ENCODE data around the gene STX8. TPM values are rescaled to one million over a fixed set of nuclear protein-coding genes. Genes with fewer than 3 reads are reported as not detected.
"Not testable (repeated sequence)": the region's sequence is repeated elsewhere in the genome, so short reads cannot be mapped to it uniquely, and the experiment has no call there.

STX8 gene
- total RNA-seq, 1 experiment from 2014 or later, result 109 TPM

GRCh38 chr17:9472094-9472493 is 103.5 kb downstream of the STX8 start:
- Histone ChIP-seq H3K4me3 (no peak overlapping the region), H3K27ac (no peak overlapping the region), H3K27me3 (replicated peaks) (no peaks in the 10 kb centered on the region), H3K4me1 (replicated peaks) (peaks cover 48% of the 10 kb centered on the region), H3K36me3 (peaks cover 8% of the 10 kb centered on the region), H3K9me3 (replicated peaks) (0 out of 2 replicates have a peak, but pooled peaks cover 2% of the 10 kb centered on the region)
- peak in 1 of 2 experiments; percentile 5 for DNase-seq (ENCODE audit: low read depth in 1 of 2, low spot score in 2 of 2)

- peaks cover 40% of the 10 kb centered on the region for H3K4me1 ChIP-seq (replicated peaks)
- no peak for DNase-seq (ENCODE audit: low read depth in 1 of 2, low spot score in 2 of 2)
- H3K27ac ChIP-seq, result no peak overlapping the region
- no peaks in the 10 kb centered on the region for H3K27me3 ChIP-seq (replicated peaks)
- 0 out of 2 replicates have a peak, but pooled peaks cover 2% of the 10 kb centered on the region for H3K9me3 ChIP-seq (replicated peaks)
- H3K36me3 ChIP-seq, result peaks cover 8% of the 10 kb centered on the region
- no peak overlapping the region for H3K4me3 ChIP-seq
These were observed 105.4 kb downstream of the STX8 start for GRCh38 chr17:9470171-9470570.

GRCh38 chr17:9468937-9469336 is 106.7 kb downstream of the STX8 start:
- Histone ChIP-seq H3K9me3 (replicated peaks) (0 out of 2 replicates have a peak, but pooled peaks cover 2% of the 10 kb centered on the region), H3K36me3 (peaks cover 8% of the 10 kb centered on the region), H3K4me3 (no peak overlapping the region), H3K27me3 (replicated peaks) (no peaks in the 10 kb centered on the region), H3K27ac (no peak overlapping the region), H3K4me1 (replicated peaks) (peaks cover 29% of the 10 kb centered on the region)
- DNase-seq (ENCODE audit: low read depth in 1 of 2, low spot score in 2 of 2), result no peak

GRCh38 chr17:9468532-9468931 is 107.1 kb downstream of the STX8 start:
- H3K27ac ChIP-seq, result no peak overlapping the region
- no peak overlapping the region for H3K4me3 ChIP-seq
- peaks cover 7% of the 10 kb centered on the region for H3K36me3 ChIP-seq
- H3K27me3 ChIP-seq (replicated peaks), result no peaks in the 10 kb centered on the region
- H3K9me3 ChIP-seq (replicated peaks), result 0 out of 2 replicates have a peak, but pooled peaks cover 2% of the 10 kb centered on the region
- peaks cover 25% of the 10 kb centered on the region for H3K4me1 ChIP-seq (replicated peaks)
- DNase-seq (ENCODE audit: low read depth in 1 of 2, low spot score in 2 of 2), result no peak

- no peaks in the 10 kb centered on the region for H3K9me3 ChIP-seq (replicated peaks)
- H3K27me3 ChIP-seq (replicated peaks), result no peaks in the 10 kb centered on the region
- no peak overlapping the region for H3K4me3 ChIP-seq
- H3K36me3 ChIP-seq, result peaks cover 4% of the 10 kb centered on the region
- H3K27ac ChIP-seq, result no peak overlapping the region
- peaks cover 14% of the 10 kb centered on the region for H3K4me1 ChIP-seq (replicated peaks)
- DNase-seq (ENCODE audit: low read depth in 1 of 2, low spot score in 2 of 2), result no peak
These were observed 108.1 kb downstream of the STX8 start for GRCh38 chr17:9467518-9467917.

GRCh38 chr17:9465210-9465921 is 110.3 kb downstream of the STX8 start:
- Histone ChIP-seq H3K4me1 (replicated peaks) (peaks cover 4% of the 10 kb centered on the region; the same call in 1 of the 2 replicates), H3K9me3 (replicated peaks) (no peaks in the 10 kb centered on the region), H3K27me3 (replicated peaks) (no peaks in the 10 kb centered on the region), H3K27ac (no peak overlapping the region), H3K36me3 (no peaks in the 10 kb centered on the region), H3K4me3 (no peak overlapping the region)
- DNase-seq (ENCODE audit: low read depth in 1 of 2, low spot score in 2 of 2), result no peak

GRCh38 chr17:9457005-9457404 is 118.6 kb downstream of the STX8 start:
- H3K27ac ChIP-seq, result no peak overlapping the region
- H3K4me3 ChIP-seq, result no peak overlapping the region

GRCh38 chr17:9456330-9456729 is 119.3 kb downstream of the STX8 start:
- DNase-seq (ENCODE audit: low read depth in 1 of 2, low spot score in 2 of 2), result no peak
- Histone ChIP-seq H3K36me3 (no peaks in the 10 kb centered on the region), H3K9me3 (replicated peaks) (no peaks in the 10 kb centered on the region), H3K4me1 (replicated peaks) (no peaks in the 10 kb centered on the region), H3K4me3 (no peak overlapping the region), H3K27me3 (replicated peaks) (no peaks in the 10 kb centered on the region), H3K27ac (no peak overlapping the region)

More at GRCh38 chr17:9457005-9457404, 118.6 kb downstream of the STX8 start:
- H3K4me1 ChIP-seq (replicated peaks), result no peaks in the 10 kb centered on the region
- no peak for DNase-seq (ENCODE audit: low read depth in 1 of 2, low spot score in 2 of 2)
- H3K9me3 ChIP-seq (replicated peaks), result no peaks in the 10 kb centered on the region
- H3K36me3 ChIP-seq, result no peaks in the 10 kb centered on the region
- H3K27me3 ChIP-seq (replicated peaks), result no peaks in the 10 kb centered on the region

GRCh38 chr17:9451934-9452333 is 123.7 kb downstream of the STX8 start:
- Histone ChIP-seq H3K9me3 (replicated peaks) (no peaks in the 10 kb centered on the region), H3K36me3 (no peaks in the 10 kb centered on the region), H3K4me1 (replicated peaks) (no peaks in the 10 kb centered on the region), H3K27me3 (replicated peaks) (no peaks in the 10 kb centered on the region), H3K4me3 (no peak overlapping the region), H3K27ac (no peak overlapping the region)
- DNase-seq (ENCODE audit: low read depth in 1 of 2, low spot score in 2 of 2), result no peak

GRCh38 chr17:9447298-9447697 is 128.3 kb downstream of the STX8 start:
- DNase-seq (ENCODE audit: low read depth in 1 of 2, low spot score in 2 of 2); H3K9me3 ChIP-seq (replicated peaks); H3K27me3 ChIP-seq (replicated peaks); H3K27ac ChIP-seq; H3K4me3 ChIP-seq; H3K4me1 ChIP-seq (replicated peaks); H3K36me3 ChIP-seq: not testable (repeated sequence)

GRCh38 chr17:9446528-9446927 is 129.1 kb downstream of the STX8 start:
- Histone ChIP-seq H3K4me3 (no peak overlapping the region), H3K27me3 (replicated peaks) (no peaks in the 10 kb centered on the region), H3K36me3 (no peaks in the 10 kb centered on the region), H3K4me1 (replicated peaks) (peaks cover 4% of the 10 kb centered on the region; the same call in 1 of the 2 replicates), H3K27ac (no peak overlapping the region), H3K9me3 (replicated peaks) (no peaks in the 10 kb centered on the region)
- DNase-seq (ENCODE audit: low read depth in 1 of 2, low spot score in 2 of 2), result no peak

- Histone ChIP-seq H3K4me3 (no peak overlapping the region), H3K27ac (no peak overlapping the region), H3K9me3 (replicated peaks) (no peaks in the 10 kb centered on the region), H3K36me3 (no peaks in the 10 kb centered on the region), H3K4me1 (replicated peaks) (peaks cover 4% of the 10 kb centered on the region; the same call in 1 of the 2 replicates), H3K27me3 (replicated peaks) (no peaks in the 10 kb centered on the region)
- no peak for DNase-seq (ENCODE audit: low read depth in 1 of 2, low spot score in 2 of 2)
These were observed 130.2 kb downstream of the STX8 start for GRCh38 chr17:9445424-9445823.

GRCh38 chr17:9444687-9445086 is 130.9 kb downstream of the STX8 start:
- Histone ChIP-seq H3K4me1 (replicated peaks) (peaks cover 4% of the 10 kb centered on the region; the same call in 1 of the 2 replicates), H3K36me3 (no peaks in the 10 kb centered on the region), H3K27me3 (replicated peaks) (no peaks in the 10 kb centered on the region), H3K27ac (no peak overlapping the region), H3K4me3 (no peak overlapping the region), H3K9me3 (replicated peaks) (no peaks in the 10 kb centered on the region)
- DNase-seq (ENCODE audit: low read depth in 1 of 2, low spot score in 2 of 2), result no peak

- Histone ChIP-seq H3K4me3 (no peak overlapping the region), H3K4me1 (replicated peaks) (peaks cover 4% of the 10 kb centered on the region; the same call in 1 of the 2 replicates), H3K9me3 (replicated peaks) (no peaks in the 10 kb centered on the region), H3K27ac (no peak overlapping the region), H3K27me3 (replicated peaks) (no peaks in the 10 kb centered on the region), H3K36me3 (no peaks in the 10 kb centered on the region)
- no peak for DNase-seq (ENCODE audit: low read depth in 1 of 2, low spot score in 2 of 2)
These were observed 131.8 kb downstream of the STX8 start for GRCh38 chr17:9443811-9444210.
